GM21723 (cell line): Measurements from ENCODE around the gene CHMP6.

Experiments
- ATAC-seq: cut with Tn5 transposase; IDR thresholded peaks from one replicate; pipeline ENCODE4 v1.9.1; 2021; ENCODE audit warnings: mild to moderate bottlenecking, moderate library complexity; ENCODE audit not compliant: unreplicated experiment

The CHMP6 gene

DNA sequence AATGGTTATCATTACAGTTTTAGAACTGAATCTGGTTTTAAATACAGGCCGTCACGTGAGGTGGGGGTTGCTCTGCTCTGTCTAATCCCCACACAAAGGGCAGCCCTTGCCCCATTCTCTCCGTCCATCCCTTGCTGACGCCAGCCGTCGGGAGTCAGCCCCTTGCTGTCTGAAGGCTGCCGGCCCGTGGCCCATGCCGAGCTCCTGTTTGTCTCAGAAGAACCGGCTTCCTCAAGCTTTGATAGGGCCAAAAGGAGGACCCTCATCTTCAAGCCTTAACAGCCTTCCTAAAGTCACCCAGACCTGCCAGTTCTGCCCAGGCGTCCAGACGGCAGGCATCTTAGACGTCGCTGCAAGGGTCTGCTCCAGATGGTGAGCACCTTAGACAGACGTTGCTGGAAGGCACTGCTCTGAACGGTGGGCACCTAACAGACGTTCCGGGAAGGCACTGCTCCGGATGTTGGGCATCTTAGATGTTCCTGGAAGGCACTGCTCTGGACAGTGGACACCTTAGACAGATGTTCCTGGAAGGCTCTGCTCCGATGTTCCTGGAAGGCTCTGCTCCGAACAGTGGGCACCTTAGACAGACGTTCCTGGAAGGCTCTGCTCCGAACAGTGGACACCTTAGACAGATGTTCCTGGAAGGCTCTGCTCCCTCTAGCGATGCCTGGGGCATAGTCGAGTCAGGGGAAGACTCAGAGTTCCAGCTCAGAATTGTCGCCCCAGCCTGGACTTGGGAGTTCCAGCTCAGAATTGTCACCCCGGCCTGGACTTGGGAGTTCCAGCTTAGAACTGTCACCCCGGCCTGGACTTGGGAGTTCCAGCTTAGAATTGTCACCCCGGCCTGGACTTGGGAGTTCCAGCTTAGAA lies 35.1 kb upstream of the CHMP6 start:
- ATAC-seq, result no peak

DNA sequence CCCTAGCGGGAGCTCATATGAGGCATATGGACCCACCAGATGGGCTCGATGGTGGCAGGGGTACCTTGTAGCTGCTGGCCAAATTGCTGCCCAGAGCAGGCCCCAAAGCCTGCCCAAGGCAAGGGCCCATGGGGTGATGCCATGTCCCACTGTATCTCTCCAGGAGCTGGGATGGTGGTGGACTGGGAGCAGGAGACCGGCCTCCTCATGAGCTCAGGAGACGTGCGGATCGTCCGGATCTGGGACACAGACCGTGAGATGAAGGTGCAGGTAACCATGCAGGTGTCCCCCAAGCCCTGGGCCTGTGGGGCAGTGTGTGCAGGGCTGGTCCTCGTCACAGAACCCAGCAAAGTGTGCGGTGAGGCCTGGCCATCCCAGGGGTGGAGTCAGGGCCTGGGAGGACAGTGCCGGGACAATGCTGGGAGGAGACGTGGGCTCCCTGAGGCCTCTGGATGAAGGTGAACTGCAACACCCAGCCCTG lies 34.1 kb upstream of the CHMP6 start:
- ATAC-seq, result no peak

DNA sequence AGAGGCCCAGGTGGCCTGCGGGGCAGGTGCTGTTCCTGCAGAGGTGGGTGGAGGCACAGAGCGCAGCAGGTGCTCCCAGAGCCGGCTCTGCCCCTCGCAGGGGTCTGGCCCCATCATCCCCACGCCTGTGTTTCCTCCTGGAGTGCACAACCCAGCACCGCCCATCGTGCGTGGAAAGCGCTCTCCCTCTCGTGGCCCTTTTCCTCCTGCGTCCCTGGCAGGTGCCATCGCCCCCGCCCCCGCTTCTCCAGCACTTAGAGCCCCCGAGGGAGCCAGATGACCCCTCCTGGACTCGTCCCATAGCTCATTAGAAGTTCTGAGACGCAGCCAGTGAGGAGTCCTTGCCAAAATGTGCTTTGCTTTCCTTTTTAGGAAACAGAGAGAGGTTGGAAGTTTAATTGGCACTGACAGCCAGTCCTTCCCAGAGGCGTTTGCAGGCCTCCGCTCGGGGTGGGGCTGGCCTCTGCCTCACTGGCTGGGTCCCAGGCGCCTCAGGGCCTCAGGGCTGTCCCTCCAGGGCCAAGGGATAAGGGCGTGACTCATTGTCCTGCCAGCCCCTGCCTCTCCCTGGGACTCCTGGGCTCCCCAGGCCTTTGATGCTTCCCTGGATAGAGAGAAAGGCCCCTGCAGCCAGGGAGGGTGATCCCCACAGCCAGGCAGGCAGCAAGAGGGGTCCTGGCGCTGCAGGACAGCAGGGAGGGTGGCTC lies 32.2 kb upstream of the CHMP6 start:
- ATAC-seq, result no peak

DNA sequence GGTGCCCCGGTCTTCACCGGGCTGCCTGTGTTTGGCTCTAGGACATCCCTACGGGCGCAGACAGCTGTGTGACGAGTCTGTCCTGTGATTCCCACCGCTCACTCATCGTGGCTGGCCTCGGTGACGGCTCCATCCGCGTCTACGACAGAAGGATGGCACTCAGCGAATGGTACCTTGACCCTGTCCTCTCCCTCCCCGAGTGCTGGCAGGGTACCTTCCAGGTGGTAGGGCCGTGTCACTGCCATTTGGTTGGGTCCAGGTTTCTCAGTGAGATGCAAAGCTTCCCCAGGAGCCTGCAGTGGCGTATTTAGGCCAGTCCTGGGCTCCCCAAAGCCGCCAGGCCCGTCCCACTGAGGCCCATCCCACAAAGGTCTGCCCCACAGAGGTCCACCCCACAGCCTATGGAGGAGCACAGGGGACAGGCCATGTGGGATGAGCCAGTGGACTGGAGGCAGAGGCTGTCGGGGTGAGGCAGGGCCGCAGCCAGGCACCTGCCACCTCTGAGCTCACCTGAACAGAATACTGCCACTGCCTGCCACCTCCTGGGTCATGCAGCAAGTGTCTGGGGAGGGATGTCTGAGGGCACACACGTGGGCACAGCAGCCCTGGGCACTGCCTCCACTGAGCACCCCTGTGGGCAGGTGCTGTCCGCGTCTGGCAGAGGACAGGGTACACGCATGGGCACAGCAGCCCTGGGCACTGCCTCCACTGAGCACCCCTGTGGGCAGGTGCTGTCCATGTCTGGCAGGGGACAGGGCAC lies 31.4 kb upstream of the CHMP6 start:
- ATAC-seq, result no peak

DNA sequence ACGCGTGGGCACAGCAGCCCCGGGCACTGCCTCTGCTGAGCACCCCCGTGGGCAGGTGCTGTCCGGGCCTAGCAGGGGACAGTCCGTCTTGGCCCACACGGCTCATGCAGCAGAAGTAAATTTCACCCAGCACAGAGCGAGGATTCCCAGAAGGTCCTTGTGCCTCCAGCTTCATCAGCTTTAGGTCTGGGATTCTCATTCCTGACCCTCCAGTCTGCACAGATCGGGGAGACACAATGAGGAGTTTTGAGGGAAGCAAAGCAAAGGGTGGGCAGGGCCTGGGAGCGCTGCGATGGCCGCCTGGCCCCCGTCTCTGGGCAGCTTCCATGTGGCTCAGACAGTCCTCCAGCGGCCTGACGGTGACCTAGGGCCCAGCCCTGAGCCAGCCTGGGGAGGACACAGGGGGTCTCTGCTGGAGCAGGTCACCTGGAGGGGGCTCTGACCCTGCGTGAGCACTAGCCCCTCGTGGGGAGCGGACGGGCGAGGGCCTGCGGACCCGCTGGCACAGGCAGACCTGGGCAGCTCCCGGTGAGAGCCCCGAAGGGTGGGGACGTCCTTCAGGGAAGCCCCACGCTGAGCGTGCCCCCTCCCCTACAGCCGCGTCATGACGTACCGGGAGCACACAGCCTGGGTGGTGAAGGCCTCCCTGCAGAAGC lies 30.7 kb upstream of the CHMP6 start:
- no peak for ATAC-seq

DNA sequence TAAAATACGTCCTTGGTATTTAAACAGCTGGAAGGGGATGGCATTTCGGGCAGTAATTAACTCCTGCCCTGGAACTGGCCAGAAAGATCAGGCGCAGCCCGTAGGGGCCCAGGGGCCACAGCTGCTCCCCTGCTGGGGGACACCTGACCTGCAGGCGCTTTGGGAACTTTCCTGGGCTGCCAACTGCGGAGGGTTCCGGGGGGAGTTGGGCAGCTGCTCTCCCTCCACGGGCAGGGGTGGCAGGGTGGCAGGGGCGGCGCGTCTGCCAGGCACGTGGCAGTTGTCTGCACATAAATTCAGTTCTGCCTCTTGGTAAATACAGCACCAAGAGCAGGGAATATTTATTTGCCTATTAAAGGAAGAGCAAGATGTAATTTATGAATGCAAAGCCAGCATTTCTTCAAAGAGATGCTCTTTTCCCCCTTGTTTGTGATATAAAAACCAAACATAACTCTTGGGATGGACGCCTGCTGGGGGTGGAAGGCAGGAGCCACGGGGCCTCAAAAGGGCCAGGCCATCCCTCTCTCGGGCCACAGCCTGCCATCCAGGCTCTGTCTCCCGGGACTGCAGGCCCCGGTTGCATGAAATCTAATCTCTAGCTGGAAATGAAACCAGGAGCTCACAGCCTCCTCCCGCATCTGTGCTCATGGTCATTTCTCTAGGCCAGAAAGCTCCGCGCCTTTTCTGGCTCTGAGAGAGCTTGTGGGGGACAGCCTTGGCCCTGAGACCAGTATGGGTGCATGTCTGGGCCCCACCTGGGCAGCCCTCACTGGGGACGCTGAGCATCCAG lies 29.9 kb upstream of the CHMP6 start:
- ATAC-seq, result no peak

DNA sequence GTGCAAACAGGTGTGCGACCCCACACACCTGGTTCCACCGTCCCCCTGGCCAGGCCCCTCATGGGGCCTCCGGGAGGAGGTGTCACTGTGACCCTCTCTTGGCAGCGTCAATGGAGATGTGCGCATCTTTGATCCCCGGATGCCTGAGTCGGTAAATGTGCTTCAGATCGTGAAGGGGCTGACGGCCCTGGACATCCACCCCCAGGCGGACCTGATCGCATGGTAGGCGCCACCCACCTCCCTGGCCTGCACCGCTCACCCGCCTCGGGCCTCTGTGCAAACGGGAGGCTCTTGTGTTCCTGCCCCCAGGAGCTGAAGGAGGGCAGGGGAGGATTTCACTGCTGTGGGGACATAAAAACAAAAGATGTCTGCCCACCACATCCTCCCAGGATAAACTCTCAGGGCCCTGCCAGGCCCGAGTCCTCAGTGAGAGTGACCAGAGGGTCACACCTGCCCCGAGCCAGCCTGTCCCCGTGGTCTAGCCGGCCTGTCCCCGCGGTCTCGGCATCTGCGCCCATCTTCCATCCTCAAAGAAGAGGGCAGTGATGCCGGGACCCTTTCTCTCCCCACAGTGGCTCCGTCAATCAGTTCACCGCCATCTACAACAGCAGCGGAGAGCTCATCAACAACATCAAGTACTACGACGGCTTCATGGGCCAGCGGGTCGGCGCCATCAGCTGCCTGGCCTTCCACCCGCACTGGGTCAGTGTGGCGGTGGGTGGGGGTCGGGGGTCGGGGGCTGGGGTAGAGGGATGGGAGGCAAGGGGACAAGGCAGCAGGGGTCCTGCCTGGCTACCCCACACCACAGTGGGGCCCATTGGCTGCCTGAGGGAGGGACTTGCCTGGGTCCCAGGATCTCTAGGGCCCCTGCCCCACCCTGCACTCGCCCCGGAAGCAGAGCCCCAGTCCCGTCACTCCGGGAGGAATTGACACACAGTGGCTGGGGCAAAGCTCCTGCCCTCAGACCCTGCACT lies 29.0 kb upstream of the CHMP6 start:
- ATAC-seq, result no peak

DNA sequence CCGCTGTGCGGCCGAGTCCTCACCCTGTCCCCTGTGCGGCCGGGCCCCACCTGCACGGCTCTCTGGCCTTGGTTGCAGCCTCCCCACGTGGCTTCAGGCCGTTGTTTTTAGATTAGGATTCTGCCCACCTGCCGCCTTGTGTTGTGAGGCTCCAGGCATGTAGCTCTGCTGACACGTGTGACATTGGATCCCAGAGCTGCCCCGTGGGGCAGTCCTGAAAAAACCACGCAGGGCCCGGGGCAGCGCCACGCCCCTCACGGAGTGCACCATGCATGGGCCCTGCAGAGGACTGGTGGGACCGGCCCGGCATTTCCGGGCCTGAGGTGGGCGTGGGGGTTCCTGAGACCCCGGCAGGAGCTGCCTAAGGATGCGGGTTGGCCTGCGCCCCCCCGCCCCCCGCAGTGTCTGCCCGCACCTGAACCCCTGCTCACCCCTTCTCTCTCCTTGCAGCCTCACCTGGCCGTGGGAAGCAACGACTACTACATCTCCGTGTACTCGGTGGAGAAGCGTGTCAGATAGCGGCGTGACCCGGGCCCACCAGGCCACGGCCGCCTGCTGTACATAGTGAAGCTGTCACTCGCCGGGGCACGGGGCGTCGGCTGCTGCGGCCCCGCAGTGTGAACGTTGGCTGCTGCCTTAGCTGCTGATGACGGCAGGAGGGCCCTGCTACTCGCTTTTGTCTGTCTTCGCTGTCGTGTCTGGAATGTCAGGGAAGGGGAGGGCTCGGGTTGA lies 27.7 kb upstream of the CHMP6 start:
- no peak for ATAC-seq

DNA sequence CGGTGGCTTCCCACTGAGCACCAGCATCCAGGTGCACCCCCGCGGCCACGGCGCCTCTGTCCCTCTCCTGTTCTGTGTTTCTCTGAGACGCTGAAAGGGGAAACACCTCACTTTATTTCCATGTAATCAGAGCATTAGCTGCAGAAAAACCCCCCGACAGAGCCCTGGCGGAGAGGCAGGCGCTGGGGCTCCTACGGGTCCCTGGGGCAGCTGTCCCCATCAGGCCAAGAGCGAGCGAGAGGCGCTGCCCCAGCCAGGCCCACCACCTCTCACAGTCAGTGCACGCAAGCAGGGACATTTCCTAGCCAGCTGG lies 27.1 kb upstream of the CHMP6 start:
- ATAC-seq, result no peak

DNA sequence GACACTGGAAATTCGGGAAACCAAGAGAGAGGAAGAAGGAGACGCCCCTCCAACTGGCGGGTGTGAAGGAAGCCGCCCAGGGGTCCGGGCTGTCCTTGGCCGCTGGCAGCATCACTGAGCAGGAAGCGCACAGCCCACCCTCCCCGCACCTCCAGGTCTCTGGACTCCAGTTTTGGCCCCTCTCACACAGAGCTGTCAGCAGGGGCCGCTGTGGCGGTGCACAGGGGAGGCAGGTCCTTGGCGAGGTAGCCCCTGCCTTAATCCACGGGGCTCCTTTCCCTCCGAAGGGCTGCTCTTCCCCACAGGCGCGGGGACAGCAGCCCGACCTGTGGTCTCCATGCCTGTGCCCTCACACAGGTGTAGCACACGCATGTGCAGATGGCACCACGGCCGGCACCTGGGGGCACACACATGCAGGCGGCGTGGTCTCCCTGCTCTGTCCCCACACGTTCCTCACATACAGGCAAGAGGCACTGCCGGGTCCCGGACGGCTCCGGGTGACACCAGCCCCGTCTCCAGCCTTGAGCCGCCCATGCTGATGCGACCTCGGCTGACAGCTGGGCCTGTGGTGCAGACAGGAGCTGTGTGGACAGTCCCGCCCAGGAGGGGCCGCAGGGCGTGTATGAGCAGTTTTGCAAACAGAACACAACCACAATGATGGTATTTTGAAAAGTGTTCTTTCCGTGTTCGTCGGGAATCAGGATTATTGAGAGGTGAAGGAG lies 26.6 kb upstream of the CHMP6 start:
- no peak for ATAC-seq

DNA sequence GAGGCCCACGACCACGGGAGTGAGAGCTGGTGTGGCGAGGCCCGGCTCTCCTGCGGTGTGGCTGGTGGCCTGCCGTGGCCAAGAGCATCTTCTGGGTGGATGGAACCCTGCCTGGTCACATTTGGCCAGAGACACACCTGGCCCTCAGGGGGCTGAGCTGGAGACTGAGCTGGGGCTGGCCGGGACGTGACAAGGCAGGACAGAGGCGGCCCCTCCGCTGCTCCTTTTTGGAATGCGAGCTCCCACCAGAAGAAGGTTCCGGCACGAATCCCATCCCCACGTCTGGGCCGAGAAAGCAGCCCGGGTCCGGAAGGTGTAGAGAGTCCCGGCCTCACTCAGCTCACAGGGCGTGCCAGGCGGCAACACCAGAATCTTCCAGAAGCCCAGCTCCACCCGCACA lies 26.0 kb upstream of the CHMP6 start:
- no peak for ATAC-seq

DNA sequence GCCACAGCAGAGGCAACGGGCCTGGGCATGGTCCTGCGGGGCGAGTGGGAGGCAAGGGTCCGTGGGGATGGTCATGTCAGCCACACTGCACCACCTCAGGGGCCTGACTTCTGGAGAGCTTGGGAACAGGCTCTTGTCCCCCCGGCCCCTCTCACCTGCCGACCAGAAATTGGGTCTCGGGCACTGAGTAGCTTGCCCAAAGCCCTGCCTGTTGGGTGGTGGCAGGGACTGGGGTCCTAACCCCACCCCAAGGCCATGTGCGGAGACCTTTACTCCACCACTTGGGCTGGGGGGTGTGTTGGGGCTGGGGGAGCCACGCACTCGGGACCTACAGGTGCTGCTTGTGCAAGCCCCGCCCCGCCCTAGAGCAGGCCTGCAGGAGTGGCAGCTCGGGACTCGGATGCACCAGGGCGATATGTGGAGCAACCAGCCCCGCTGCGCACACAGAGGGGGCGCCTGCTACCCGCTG lies 24.2 kb upstream of the CHMP6 start:
- ATAC-seq, result no peak

DNA sequence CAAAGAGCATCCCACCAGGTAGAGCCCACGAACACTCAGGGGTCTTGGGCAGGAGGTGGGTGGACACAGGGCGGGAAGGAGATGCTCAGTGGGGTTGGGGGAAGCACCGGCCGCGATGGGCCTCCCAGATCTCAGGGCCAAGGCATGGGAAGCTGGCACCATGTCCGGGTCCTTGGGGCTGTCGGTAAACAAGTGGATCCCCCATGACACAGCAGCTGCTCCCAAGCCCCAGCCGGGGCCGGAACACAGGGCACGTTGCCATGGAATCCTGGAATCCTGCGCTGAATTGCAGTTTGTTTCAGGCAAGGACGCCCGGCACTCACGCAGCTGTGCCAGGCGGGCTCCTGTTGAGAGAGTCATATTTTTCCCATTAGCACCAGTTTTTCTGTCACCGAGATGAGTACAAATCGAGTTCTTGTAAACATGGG lies 23.0 kb upstream of the CHMP6 start:
- no peak for ATAC-seq

DNA sequence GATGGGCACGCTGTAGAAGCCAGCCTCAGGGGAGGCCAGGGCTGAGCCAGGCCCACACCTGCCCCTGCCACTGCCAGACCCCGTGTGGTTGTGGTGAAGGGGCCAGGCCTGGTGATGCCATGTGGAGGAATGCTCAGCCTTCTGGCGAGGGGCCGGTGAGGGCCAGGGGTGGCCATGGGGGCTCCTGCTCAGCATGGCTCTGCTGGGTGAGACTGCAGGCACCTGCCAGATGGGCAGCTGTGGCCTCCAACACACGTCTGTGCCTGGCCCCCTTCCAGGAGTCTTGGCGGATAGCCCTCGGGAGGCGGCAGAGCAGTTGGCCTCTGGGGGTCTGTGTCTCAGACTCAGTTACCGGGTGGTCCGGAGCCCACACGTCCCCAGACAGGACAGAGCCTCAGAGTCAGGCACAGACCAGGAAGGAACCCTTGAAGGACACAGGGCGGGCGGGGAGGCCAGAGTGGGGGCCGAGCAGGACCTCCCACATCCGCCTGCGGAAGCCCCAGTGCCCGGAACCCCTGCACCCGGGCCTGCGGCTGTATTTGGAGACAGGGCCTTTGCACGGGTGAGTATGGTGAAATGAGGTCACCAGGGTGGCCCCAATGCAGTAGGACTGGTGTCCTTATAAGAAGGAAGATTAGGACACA lies 22.5 kb upstream of the CHMP6 start:
- ATAC-seq, result no peak

DNA sequence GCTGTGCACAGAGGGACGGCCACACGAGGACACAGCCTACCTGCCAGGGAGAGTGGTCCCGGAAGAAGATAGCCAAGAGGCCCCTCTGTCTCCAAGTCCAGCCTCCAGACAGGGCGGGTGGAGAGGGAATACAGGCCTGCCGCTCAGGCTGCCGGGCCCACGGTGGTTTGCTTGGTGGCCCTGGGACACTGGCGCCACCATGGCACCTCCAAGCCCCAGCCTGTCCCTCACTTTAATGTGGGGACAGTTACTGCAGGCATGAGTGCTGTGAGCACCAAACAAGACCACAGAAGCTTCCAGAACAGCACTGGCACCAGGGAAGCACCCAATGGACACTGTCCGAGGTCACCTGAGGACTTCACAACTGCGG lies 22.0 kb upstream of the CHMP6 start:
- no peak for ATAC-seq

DNA sequence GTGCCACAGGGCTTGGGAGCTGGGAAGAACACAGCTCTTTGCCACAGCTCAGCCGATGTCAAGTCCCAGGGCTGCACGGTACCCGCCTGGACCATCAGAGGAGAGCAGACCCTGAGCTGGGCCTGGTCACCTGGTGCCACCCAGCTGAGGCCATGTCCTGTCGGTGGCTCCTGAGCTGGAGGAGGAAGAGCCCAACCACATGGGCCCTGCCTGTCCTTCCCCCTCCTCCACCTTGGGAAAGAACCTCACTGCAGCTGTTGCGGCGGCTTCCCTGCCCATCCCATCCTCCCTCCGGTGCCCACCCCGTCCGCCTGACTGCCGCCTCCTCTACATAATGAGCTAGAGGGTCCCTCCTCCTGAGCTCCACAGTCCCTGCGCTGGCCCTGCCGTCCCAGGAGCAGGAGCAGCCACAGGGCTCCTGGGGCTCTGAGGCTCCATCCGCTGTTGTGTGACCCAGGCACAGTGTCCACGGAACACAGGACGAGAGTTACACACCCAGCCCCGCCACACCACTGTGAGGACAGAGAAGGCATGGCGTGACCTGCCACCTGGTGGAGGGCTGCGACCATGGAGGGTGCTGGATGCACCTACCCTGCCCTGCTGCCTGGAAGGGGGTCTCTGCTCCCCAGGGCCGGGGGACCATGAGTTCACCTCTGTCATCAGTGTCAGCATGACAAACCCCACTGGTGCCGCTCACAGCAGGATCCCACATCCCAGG lies 21.4 kb upstream of the CHMP6 start:
- ATAC-seq, result no peak
